GM19397 (cell line): ENCODE data around the gene ARHGEF19.

ENCODE experiments used
- ATAC-seq: cut with Tn5 transposase; IDR thresholded peaks from one replicate; pipeline ENCODE4 v1.9.1; 2021; ENCODE audit warnings: mild to moderate bottlenecking, moderate library complexity; ENCODE audit not compliant: unreplicated experiment

The ARHGEF19 gene

DNA sequence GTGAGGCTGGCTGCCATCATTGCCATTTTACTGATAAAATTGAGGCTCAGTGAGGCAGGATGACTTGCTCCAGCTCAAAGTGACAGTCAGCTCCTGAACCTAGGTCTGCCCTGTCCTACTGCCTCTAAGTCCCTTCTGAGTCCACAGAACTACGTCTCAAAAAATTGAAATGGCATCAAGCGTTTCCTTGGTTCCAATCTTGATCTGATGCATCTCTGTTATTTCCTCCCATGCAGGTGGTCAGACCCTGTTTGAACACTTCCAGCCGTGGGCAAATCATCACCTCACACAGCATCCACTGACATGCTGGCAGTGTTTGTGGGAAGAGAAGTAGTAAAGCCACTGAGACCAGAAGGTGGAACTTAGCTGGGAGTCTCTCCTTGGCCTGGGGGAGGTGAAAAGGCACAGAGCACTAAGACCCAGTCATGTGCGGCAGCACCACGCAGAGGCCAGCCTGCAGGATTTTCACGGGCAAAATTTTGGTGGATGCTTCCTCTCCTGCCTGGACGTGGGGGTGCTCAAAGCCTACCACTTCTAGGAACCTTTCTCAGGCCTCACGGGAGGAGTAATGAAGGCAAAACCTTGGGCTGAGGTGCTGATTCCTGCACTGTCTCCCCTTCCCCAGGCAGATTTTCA is 32.3 kb upstream of the ARHGEF19 start:
- no peak for ATAC-seq

- no peak for ATAC-seq
Observed at GRCh38 chr1:16243936-16244649, 31.6 kb upstream of the ARHGEF19 start.

- ATAC-seq, result no peak
Observed at GRCh38 chr1:16243215-16243610, 30.8 kb upstream of the ARHGEF19 start.

- no peak for ATAC-seq
Observed at GRCh38 chr1:16242556-16243214, 30.2 kb upstream of the ARHGEF19 start.

DNA sequence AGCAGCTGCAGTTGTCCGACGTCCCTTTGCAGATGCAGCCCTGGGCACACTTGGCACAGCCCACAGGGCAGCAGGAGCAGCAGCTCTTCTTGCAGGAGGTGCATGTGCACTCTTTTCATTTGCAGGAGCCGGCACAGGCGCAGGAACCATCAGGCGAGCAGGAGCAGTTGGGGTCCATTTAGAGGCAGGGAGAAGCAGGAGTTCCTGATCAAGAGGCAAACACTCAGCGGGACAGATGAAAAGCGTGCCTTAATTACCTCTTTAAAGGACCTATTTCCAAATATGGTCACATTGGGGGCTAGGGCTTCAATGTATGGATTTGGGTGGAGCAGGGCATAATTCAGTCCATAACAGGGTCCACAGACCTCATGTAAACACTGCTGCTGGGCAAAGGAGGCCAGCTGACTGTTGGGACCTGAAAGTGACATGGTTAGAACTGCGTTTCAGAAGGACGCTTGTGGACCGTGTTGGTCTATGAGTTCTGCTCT is 28.8 kb upstream of the ARHGEF19 start:
- no peak for ATAC-seq

DNA sequence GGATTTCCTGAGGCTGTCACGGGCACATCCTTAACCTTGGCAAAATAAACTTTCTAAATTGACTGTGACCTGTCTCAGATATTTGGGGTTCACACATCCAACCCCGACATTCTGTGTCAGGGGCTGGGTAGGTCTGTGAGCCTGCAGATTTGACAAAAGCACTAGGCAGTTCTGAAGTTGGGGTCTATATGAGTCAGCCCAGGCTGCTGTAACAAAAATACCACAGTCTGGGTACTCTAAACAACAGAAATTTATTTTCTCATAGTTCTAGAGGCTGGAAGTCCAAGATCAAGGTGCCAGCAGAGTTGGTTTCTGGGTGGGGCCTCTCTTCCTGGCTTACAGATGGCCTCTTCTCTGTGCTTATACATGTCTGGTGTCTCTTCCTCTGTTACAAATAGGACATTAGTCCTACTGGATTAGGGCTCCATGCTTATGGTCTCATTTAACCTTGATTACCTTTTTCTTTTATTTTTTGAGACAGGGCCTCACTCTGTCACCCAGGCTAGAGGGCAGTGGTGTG is 27.6 kb upstream of the ARHGEF19 start:
- ATAC-seq, result no peak

DNA sequence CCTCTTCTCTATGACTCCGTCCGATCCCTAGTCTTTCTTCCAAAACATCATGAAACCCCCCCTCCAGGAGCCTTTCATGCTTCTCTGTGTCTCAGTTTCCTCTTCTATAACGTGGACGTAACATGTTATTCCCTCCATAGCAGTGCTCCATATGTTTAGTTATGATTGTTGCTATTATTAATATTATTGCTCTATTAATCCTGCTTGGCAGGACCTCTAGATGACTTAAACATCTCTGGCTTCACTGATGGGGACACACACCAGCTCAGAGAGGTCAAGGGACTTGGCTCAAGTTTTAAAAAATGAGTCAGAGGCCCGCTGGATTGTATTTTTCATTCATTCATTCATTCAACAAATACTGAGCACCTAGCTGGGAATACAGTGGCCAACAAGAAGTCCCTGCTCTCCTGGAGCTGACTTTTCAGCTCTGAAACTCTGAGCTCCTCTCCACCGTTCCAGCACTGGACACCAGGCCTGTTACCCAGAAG is 24.9 kb upstream of the ARHGEF19 start:
- no peak for ATAC-seq

DNA sequence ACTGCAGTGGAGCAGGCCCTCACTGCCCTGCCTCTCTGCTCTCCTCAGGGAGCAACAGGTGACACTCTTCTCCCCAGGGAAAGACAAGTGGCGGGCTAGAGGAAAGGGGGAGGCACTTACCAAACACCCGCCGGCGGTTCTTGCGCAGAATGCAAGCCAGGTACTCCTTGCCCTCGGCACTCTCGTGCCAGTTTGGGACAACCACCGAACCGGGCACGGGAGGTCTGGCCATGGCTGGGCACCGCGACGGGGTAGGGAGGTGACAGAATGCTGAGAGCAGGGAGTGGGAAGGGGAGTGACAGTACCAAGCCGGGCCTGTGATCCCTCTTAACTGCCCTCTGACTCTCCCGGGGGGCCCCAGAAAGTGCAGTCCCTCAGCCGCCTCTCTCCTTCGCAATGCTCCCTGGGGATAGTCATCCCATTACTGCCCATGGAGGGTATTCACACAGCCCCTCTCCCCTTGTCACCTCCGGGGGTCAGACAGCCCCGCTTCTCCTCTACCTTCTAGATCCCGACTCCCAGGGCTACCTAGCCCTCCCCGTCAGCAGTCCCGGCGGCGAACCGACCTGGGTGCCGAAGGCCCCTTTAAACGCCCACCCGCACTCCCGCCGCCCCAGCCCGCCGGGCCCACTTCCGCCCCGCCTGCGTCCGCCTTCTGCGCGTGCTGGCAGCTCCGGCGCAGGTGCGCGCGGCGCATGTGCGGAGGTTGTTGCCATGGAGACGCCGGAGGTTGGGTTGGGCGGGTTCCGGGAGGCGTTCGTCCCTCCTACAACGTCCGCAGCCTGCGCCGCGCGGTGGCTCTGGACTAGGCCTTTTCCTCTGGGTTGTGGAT is 24.3 kb upstream of the ARHGEF19 start, which contains the start of gene CPLANE2:
Gene CPLANE2, minus strand, starts transcription at position 673 of the 832 bp plus-strand sequence. Its CDS starts 441 bp downstream, at position 232.
- peak; percentile 81 for ATAC-seq

DNA sequence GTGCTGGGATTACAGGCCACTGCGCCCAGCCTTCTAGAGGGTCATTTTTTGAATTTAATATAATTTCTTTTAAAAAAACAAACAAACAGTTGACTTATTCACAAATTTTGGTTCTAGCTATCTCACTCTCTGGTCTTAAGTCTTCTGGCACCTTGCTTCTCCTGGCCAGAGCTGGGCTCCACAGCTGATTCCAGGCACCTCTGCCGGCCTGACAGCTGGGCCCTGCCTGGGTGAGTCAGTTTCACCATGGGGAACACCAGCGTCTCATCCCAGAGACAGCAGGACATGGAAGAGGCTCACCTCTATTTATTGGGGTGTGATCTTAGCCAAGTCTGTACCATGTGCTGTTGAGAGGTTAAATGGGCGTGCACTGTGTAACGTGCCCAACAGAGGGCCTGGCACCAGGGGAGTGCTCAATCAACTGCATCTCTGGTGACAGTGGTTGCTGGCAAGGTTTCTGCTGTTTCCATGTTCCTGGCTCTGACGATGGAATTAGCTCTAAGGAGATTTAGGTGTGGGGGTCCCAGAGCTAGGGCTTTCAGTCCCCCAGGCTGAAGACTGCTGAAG is 23.6 kb upstream of the ARHGEF19 start:
- peak; percentile 39 for ATAC-seq

DNA sequence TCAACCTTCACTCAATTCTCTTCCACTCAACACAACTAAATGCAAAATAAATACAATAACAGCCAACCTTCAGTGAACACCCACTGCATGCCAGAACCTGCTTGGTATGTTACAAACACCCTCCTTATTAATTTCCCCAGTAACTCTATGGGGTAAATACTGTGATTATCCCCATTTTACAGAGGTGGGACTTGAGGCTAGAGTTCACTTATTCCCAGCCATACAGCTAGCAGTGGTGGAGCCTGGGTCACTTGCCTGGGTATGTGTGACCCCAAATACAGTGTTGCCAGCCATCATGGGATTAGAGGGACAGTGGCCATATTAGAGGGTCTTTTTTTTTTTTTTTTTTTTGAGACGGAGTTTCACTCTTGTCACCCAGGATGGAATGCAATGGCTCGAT is 22.9 kb upstream of the ARHGEF19 start:
- no peak for ATAC-seq

GRCh38 chr1:16233431-16233830 is 21.0 kb upstream of the ARHGEF19 start:
- no peak for ATAC-seq

GRCh38 chr1:16232316-16232710 is 19.9 kb upstream of the ARHGEF19 start:
- ATAC-seq, result no peak

DNA sequence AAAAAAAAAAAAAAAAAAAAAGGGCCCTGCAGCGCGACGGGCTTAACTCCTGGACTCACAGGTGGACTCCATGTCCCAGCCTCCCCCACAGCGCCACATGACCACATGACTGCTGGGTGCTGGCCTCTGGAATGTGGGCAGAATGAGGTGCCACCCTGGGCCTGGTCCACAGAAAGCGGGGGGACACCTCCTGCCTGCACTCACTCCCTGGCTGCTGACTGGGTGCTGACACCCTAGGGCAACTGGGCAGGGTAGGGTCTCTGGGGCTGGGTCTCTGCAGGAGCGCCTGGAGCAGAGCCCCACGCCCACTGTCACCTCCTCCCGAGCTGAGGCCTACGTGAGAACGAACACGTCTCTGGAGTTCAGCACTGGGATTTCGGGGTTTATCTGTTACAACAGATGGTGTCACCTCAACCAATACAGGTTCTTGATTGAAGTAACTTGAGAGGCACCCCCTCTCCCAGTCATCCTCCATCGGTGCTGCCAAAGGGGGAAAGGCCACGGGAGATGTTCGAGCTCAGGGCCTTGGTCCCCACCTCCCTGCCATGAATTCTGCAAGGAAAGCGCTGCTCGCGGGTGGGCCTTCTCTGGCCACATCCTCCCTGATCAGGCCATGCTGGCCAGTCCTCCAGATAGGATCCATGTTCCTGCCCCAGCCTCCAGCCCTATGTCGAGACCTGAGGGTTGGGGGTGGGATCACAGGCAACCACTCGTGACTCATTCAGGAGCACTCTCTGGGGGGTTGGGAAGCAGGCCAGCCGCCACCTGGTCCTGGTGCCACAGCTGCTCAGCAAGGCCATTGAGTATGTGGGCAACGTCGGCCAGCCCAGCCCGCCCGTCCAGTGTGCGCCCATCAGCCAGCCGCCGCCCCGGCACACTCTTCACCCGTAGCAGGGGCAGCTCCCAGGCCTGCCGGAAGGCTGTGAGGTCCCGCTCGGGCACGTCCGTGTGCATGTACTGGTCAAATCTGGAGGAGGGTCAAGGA is 19.2 kb upstream of the ARHGEF19 start:
- no peak for ATAC-seq

GRCh38 chr1:16230744-16231143 is 18.3 kb upstream of the ARHGEF19 start:
- no peak for ATAC-seq

DNA sequence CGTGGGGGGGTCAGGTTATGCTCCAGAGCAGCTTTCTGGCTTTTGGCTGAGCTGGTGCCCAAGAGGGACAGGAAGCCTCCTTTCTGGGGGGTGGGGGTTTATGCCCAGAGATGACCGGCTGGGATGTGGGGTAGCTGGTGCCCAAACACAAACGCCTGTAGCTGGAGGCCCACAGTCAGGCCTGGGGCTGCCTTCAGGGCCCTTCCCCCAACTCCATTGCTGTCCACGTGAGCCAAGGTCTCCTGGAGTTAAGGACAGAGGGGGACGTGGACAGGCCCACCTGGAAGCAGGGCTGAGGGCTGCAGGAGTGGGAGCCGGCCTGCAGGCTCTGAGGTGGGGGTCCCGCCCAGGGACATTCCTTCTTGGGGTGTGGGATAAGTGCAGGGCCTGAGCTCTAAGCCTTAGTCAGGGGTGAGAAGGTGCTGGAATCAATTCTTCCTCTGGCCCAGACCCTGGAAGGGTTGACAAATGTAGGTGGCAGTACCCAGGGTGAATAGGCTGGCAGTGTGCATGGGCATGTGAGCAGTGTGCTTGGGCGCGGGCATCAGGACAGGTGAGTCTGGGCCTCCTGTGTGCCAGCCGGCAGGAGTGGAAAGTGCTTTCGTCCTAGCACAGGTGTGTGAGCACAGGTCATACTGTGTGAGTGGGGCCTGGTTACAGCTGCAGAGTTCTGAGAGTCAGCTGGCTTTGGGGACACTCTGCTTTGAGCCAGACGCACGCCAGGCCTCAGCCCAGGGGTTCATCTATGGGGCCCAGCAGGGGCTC is 17.7 kb upstream of the ARHGEF19 start:
- no peak for ATAC-seq

GRCh38 chr1:16226490-16227179 is 14.2 kb upstream of the ARHGEF19 start:
- no peak for ATAC-seq

- ATAC-seq, result no peak
Observed at GRCh38 chr1:16226129-16226489, 13.7 kb upstream of the ARHGEF19 start.

DNA sequence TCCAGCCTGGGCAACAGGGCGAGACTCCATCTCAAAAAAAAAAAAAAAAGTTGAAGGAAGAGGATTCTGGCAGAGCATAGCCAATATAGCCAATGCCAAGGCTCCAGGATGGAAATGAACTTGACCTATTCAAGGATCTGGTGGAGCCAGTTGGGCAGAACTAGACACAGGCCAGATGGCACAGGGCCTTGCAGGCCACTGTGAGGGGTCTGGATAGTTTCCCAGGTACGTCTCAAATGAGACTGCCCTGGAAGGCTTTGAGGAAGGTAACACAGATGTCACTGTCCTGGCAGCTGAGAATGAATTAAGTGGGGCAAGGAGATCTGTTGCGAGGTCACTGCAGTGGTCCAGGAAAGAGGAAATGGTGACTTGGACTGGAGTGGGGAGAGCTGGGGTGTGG is 12.0 kb upstream of the ARHGEF19 start:
- no peak for ATAC-seq
